Lower leg skin (tissue), 4 donors: ENCODE data around the gene LIN37. TPM values are rescaled to one million over a fixed set of nuclear protein-coding genes. Genes with fewer than 3 reads are reported as not detected.

Source experiments
- DNase-seq, 2 donors: peaks; one replicate each; pipeline ENCODE4 v3.0.0-alpha.2; 2019; ENCODE audit warnings: low spot score in 2 of 2
- H3K4me3 ChIP-seq: fragments of 200-600 bp; sonication (generic); 2 replicates; pipeline ENCODE4 v1.5.1; 2017; ENCODE audit warnings: mild to moderate bottlenecking, low read depth; ENCODE audit not compliant: poor library complexity, severe bottlenecking
- POLR2A ChIP-seq, 2 donors: fragments of 450-650 bp; IDR thresholded peaks; one replicate each; pipeline ENCODE4 v1.6.1; 2016 to 2017; ENCODE audit warnings: antibody characterized with exemption in 2 of 2, mild to moderate bottlenecking in 1 of 2, moderate library complexity in 1 of 2
- WGBS, 2 donors: methylation state at CpG; one replicate each; pipeline ENCODE4 v1.1.5; 2018; 5-methylcytosine and 5-hydroxymethylcytosine counted together
- intact Hi-C: fragments of 100-400 bp; cut with DNase I; formaldehyde crosslinking; loops from one replicate; pipeline ENCODE4 v1.15.0; 2023; ENCODE audit warnings: low total_unique reads
- total RNA-seq, 4 donors: library from RNA; depleted of rRNA; stranded (reverse); fragments of >200 nt; gene quantifications; one replicate each; pipeline ENCODE4 v1.1.0, GENCODE V29; 2016
- TF ChIP-seq, protein P1 (sequence below), 3 donors: fragments of 450-650 bp; IDR thresholded peaks; one replicate each; pipeline ENCODE4 v1.5.1; 2016; ENCODE audit warnings: antibody characterized with exemption in 3 of 3, mild to moderate bottlenecking in 3 of 3, moderate library complexity in 2 of 3

LIN37 gene
- total RNA-seq, 4 donors from 2014 or later, result 4.7 to 15.0 (median 10.3) TPM

DNA sequence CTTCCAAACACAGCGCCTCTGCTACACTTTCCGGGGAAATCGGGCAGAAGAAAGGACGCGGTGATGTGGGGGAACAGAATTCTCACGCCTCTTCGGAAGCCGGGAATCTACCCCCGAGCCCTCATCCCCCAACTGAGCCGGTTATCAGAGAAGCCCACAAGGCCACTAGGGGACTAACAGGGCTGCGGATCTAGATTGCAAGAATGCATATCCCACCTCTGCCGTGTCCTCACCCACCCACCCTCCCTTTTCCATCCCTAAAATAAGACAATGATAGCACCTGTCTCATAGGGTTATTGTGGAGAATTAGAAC is 7.2 kb upstream of the LIN37 start:
- H3K4me3 ChIP-seq, result no peak overlapping the region
- intact Hi-C loops, result no loop called here
- WGBS, 2 donors, result 1 to 14% methylated on average over 11 to 12 of the region's 12 CpGs
- no peak for DNase-seq
- TF ChIP-seq POLR2A (IDR thresholded peaks at IDR 0.05), result no peak

DNA sequence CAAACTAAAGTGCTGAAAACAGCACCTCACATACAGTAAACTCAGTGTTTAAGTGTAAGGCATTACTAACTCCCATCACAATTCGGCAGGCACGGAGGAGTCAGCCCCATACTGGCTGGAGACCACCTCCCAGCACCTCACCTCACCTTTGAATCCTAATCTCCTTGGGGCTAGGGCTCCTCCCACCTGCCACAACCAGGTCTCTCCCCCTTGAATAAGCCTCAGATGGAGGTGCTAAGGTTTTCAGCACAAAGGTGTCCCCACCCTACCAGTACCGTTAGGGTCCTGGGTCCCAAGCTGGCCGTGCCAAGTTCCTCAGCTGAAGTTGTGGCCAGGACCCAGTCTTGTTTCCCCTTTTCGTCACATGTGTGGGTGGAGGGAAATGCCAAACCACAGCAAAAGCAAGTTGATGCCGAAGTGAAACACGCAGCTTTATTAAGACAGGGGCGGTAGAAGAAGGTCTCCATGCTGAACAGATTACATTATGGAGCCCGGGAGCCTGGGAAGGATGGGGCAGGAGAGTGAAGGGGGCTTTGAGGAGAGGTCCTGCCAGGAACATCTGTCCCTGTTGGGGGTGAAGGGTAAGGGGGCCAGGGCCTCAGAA is 6.2 kb upstream of the LIN37 start, which contains the start of gene IGFLR1:
Gene IGFLR1 (minus strand): TSS at position 332 of the 604 bp plus-strand sequence. CDS start 1,272 bp downstream, outside the sequence.
- WGBS, 2 donors, result 73 to 78% methylated on average over 9 of the region's 9 CpGs
- H3K4me3 ChIP-seq, result no peak within 1 kb of the TSS
- DNase-seq, result peak in 1 of 2 donors; percentile 47
- TF ChIP-seq, protein P1, sequence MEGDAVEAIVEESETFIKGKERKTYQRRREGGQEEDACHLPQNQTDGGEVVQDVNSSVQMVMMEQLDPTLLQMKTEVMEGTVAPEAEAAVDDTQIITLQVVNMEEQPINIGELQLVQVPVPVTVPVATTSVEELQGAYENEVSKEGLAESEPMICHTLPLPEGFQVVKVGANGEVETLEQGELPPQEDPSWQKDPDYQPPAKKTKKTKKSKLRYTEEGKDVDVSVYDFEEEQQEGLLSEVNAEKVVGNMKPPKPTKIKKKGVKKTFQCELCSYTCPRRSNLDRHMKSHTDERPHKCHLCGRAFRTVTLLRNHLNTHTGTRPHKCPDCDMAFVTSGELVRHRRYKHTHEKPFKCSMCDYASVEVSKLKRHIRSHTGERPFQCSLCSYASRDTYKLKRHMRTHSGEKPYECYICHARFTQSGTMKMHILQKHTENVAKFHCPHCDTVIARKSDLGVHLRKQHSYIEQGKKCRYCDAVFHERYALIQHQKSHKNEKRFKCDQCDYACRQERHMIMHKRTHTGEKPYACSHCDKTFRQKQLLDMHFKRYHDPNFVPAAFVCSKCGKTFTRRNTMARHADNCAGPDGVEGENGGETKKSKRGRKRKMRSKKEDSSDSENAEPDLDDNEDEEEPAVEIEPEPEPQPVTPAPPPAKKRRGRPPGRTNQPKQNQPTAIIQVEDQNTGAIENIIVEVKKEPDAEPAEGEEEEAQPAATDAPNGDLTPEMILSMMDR (IDR thresholded peaks at IDR 0.05), result no peak
- intact Hi-C loops, result no loop called here

DNA sequence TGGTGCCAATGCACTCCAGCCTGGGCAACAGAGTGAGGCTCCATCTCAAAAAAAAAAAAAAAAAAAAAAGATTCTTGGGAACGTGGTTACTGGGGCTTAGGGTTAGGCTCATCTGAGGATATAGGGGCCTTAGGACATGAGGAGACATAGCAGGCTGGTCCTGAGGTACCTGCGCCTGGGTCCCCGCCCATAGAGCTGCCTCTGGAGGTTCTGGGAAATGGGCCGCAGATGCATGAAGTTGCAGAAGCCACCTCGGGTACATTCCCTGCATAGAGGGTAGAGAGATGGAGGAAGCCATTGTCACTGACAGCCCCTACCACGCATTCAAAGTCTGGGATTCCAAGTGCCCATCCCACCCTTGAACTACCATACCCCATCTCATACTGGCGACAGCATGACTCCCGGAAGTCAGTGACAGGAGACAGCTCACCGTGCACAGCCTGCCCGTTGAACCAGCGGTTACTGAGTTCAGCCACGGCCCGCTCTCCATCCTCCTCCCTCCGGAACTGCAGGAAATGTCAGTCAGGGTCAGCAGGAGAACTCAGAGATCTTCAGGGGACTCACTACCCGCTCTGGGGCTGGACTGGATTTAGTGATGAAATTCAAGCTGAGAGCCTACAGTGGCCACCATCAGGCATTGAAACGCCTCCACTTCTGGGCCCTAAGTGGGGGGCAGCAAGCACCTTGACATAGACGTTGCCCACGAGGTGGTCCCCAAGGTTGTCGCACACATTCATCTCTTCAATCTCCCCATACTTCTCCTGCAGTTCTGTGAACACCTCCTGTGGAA is 4.5 kb upstream of the LIN37 start:
- no peak for DNase-seq
- H3K4me3 ChIP-seq, result no peak overlapping the region
- 86 to 87% methylated on average over 19 of the region's 19 CpGs for WGBS, 2 donors
- intact Hi-C loops, result no loop called here
- no peak for TF ChIP-seq POLR2A (IDR thresholded peaks at IDR 0.05)
- TF ChIP-seq, protein P1 (IDR thresholded peaks at IDR 0.05), result no peak

DNA sequence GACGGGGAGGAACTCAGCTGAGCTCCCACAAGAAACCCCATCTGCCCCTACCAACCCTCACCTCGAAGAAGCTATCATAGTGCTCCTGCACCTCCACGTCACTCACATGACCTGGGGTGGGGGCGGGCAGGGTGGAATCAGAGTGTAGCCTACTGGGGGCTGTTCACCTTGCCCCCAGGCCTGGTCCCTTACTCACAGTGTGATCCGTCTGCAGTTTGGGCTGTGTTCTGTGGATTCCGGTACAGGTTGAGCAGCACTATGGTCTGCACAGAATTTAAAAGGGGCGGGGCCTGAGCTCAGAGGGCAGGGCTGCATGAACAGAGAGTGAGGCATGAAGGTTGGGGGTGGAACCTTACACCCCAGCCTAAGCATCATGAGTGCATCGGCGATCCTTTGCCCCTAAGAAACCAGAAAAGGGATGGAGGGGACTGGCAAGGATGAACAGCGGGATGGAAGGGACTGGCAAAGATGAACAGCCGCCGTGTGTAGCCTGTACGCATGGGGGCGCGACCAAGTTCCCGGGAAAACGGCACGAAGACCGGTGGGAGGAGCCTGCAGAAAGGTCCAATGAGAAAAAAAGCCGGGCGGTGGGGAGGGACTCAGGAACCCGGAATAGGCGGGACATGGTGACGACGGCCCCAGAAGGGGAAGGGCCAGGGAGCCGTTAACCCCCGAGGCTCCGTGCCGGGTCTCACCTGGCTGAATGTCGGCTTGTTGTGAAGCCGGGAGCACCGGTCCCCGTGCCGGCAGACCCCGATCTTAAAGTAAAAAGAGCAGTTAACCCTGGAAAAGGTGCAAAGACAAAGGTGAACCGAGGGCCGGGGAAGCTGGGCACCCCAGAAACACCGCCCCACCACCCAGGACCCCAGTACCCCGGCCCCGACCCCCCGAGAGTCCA is 3.7 kb upstream of the LIN37 start:
- WGBS, 2 donors, result 7 to 9% methylated on average over 39 to 41 of the region's 41 CpGs
- peak; percentile 96 to 99 for DNase-seq
- TF ChIP-seq, protein P1 (IDR thresholded peaks at IDR 0.05), result no peak
- no peak for TF ChIP-seq POLR2A (IDR thresholded peaks at IDR 0.05)
- peak overlapping the region; percentile 86 for H3K4me3 ChIP-seq
- intact Hi-C loops, result no loop called here

DNA sequence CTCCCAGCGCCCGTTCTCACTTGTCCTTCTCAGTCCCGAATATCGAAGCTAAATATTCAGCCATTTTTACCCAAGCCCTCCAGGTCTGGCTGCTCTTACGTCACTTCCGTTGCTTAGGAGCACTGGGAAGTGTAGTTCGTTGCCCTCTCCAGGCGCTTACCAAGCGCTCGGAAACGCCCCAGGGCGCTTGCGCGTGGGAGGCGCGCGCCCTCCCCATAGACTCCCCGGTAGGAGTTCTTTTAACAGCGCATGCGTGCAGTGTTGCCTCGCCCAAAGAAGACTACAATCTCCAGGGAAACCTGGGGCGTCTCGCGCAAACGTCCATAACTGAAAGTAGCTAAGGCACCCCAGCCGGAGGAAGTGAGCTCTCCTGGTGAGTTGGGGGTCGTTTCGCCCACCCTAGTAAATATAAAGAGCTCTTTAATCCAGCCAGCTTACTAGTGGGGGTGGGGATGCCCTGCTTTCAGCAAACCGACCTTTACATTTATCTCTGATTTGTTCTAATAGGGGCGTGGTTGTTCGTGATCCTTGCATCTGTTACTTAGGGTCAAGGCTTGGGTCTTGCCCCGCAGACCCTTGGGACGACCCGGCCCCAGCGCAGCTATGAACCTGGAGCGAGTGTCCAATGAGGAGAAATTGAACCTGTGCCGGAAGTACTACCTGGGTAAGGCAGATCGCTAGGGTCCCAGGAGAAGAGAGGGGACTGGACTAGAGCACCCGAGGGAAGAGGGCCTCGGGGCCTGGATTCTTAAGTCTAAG is 2.9 kb upstream of the LIN37 start, which contains the start of the genes PSENEN and U2AF1L4:
Gene PSENEN (plus strand): TSS at position 324 of the 759 bp plus-strand sequence. CDS start 280 bp downstream, at position 604.
Gene U2AF1L4 (minus strand): TSS at position 91 of the 759 bp plus-strand sequence. CDS start 27 bp downstream, at position 64.
- TF ChIP-seq POLR2A (IDR thresholded peaks at IDR 0.05), result no peak
- TF ChIP-seq, protein P1 (IDR thresholded peaks at IDR 0.05), result no peak
- intact Hi-C loops, result no loop called here
- peak within 1 kb of the TSS; percentile 86 for H3K4me3 ChIP-seq
- peak; percentile 98 to 99 for DNase-seq
- 0% methylated on average over 39 to 40 of the region's 40 CpGs for WGBS, 2 donors
